Gastroesophageal sphincter (tissue), 4 donors: ENCODE results near the gene AMER2. TPM values are rescaled to one million over a fixed set of nuclear protein-coding genes. Genes with fewer than 3 reads are reported as not detected.

Source experiments
- ATAC-seq: fragments of 150-250 bp; one replicate; pipeline ENCODE4 v1.9.1; 2016; ENCODE audit warnings: mild to moderate bottlenecking, moderate library complexity
- H3K27ac ChIP-seq, 4 donors: fragments of 200-600 bp; sonication (generic) in 3 of 4; 1 replicate in 3 of 4; 2 replicates in 1 of 4; pipeline ENCODE4 v1.5.1; 2016 to 2019
- H3K27me3 ChIP-seq: fragments of 200-600 bp; sonication (generic); one replicate; pipeline ENCODE4 v1.5.1; 2019
- H3K36me3 ChIP-seq, 2 donors: fragments of 200-600 bp; sonication (generic); one replicate each; pipeline ENCODE4 v1.5.1; 2019; ENCODE audit warnings: control low read depth in 1 of 2
- H3K4me1 ChIP-seq, 3 donors: fragments of 200-600 bp; sonication (generic); 1 replicate in 2 of 3; 2 replicates in 1 of 3; pipeline ENCODE4 v1.5.1; 2016 to 2019; ENCODE audit warnings: control low read depth in 2 of 3
- H3K4me3 ChIP-seq, 2 donors: fragments of 200-600 bp; sonication (generic); one replicate each; pipeline ENCODE4 v1.5.1; 2019; ENCODE audit warnings: mild to moderate bottlenecking in 1 of 2, moderate library complexity in 1 of 2
- H3K9me3 ChIP-seq, 3 donors: fragments of 200-600 bp; sonication (generic); one replicate each; pipeline ENCODE4 v1.5.1; 2017 to 2019; ENCODE audit warnings: control low read depth in 2 of 3
- EP300 ChIP-seq: sonication (generic); formaldehyde crosslinking; IDR thresholded peaks from one replicate; pipeline ENCODE4 v1.6.1; 2017; ENCODE audit warnings: antibody characterized with exemption, mild to moderate bottlenecking
- POLR2A ChIP-seq, 2 donors: fragments of 450-650 bp; IDR thresholded peaks; one replicate each; pipeline ENCODE4 v1.6.1; 2017; ENCODE audit warnings: antibody characterized with exemption in 2 of 2, mild to moderate bottlenecking in 2 of 2, moderate library complexity in 1 of 2
- POLR2AphosphoS5 ChIP-seq: sonication (generic); formaldehyde crosslinking; IDR thresholded peaks from one replicate; pipeline ENCODE4 v1.6.1; 2017; ENCODE audit warnings: antibody characterized with exemption
- WGBS, 2 donors: methylation state at CpG; one replicate each; pipeline ENCODE4 v1.1.5; 2018; ENCODE audit warnings: low coverage in 1 of 2; 5-methylcytosine and 5-hydroxymethylcytosine counted together
- small RNA-seq, 4 donors: library from RNA; depleted of rRNA; stranded (forward); fragments of <200 nt; gene quantifications; one replicate each; pipeline ENCODE3, GENCODE V24; 2016
- total RNA-seq, 4 donors: library from RNA; depleted of rRNA; stranded (reverse); fragments of >200 nt; gene quantifications; one replicate each; pipeline ENCODE4 v1.1.0, GENCODE V29; 2016
- TF ChIP-seq, protein P1 (sequence below), 4 experiments: fragments of 200-600 bp in 2 of 4; fragments of 450-650 bp in 2 of 4; sonication (generic) in 1 of 4; IDR thresholded peaks; one replicate each; pipeline ENCODE4 v1.5.1; 2017 to 2019; ENCODE audit warnings: antibody characterized with exemption in 4 of 4, mild to moderate bottlenecking in 2 of 4, moderate library complexity in 2 of 4

The AMER2 gene
- total RNA-seq, 4 donors from 2014 or later, result 0.04 to 0.81 (median 0.31) TPM; not detected in 1

DNA sequence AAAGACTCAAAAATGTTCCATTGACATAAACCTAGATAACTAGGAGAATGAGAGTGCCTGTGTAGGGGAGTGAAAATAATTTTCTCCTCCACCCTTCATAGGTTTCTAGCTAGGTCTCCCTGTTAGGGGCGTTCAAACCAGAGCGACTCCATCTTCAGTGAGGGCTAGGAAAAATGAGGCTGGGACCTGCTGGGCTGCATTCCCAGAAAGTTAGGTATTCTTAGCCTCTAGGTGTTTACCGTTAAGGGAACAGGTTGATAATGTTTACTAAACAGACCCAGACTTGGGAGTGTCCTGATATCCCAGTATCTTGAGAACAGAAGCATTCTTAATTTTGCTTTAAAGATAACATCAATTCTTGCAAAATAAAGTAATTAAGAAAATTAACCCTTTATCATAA, 56.0 kb downstream of the AMER2 start:
- Histone ChIP-seq H3K4me1 (no peaks in the 10 kb centered on the region), H3K36me3 (no peaks in the 10 kb centered on the region), H3K9me3 (no peaks in the 10 kb centered on the region), H3K27ac (no peak overlapping the region), H3K27me3 (peaks cover 27% of the 10 kb centered on the region), H3K4me3 (no peak overlapping the region)
- 50 to 69% methylated on average over 1 to 3 of the region's 3 CpGs for whole genome bisulfite sequencing, 2 donors
- no peak for ATAC-seq
- TF ChIP-seq POLR2A (IDR thresholded peaks at IDR 0.05) (no peak), EP300 (no peak), POLR2AphosphoS5 (no peak)
- TF ChIP-seq, protein P1, sequence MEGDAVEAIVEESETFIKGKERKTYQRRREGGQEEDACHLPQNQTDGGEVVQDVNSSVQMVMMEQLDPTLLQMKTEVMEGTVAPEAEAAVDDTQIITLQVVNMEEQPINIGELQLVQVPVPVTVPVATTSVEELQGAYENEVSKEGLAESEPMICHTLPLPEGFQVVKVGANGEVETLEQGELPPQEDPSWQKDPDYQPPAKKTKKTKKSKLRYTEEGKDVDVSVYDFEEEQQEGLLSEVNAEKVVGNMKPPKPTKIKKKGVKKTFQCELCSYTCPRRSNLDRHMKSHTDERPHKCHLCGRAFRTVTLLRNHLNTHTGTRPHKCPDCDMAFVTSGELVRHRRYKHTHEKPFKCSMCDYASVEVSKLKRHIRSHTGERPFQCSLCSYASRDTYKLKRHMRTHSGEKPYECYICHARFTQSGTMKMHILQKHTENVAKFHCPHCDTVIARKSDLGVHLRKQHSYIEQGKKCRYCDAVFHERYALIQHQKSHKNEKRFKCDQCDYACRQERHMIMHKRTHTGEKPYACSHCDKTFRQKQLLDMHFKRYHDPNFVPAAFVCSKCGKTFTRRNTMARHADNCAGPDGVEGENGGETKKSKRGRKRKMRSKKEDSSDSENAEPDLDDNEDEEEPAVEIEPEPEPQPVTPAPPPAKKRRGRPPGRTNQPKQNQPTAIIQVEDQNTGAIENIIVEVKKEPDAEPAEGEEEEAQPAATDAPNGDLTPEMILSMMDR (IDR thresholded peaks at IDR 0.05), result no peak

DNA sequence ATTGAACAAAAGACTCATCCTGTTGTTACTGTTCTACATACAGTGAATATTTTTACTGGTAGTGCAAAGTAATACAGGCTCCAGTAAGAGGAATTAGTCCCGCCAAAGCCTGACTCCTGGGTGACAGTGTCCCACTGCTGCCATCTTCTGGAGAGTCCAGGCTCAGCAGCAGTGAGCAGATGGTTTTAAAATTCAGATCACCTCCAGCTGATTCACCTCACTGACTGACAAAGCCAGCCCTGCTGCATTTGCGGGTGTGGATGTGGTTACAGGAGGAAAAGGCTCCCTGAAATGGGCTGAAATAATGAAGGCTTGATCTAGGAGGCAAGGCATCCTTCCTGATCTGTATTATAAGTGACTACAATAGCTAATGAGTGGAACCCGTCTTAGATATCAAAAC, 57.9 kb downstream of the AMER2 start:
- WGBS, 2 donors, result 0 to 21% methylated on average over 2 of the region's 3 CpGs
- H3K4me3 ChIP-seq, result no peak overlapping the region
- ATAC-seq, result no peak
- no peaks in the 10 kb centered on the region for H3K36me3 ChIP-seq
- H3K27ac ChIP-seq, result no peak overlapping the region
- H3K4me1 ChIP-seq, result no peaks in the 10 kb centered on the region
- H3K9me3 ChIP-seq, result no peaks in the 10 kb centered on the region
- H3K27me3 ChIP-seq, result peaks cover 27% of the 10 kb centered on the region
- TF ChIP-seq, protein P1 (IDR thresholded peaks at IDR 0.05), result peak; percentile 36 to 74 (median 51)
- no peak for TF ChIP-seq POLR2A (IDR thresholded peaks at IDR 0.05)

DNA sequence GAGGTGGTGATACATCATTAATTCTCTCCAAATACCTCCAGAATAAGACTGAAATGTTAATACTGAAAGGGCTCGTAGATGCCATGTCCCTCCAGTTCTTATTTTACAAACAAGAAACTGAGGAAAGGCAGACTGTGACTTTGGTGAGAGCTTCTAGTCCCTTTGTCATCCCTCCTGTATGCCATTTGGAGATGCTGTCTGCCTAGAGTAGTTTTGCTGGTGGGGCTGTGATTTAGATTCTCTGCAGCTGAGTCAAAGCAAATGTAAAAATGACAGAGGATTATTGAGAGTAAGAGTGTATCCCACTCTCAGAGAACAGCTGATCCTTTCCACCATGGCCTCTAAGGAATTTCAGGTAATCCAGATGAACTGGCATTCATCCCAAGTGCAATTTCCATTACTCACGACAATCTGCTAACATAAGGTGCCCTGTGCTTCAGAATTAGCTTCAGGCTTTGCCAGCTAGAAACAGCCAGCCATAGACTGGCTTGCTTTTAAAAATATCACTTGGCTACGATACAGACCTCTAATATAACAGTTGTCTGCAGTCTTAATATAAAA, 59.3 kb downstream of the AMER2 start:
- no peak for ATAC-seq
- H3K4me1 ChIP-seq, result no peaks in the 10 kb centered on the region
- H3K27ac ChIP-seq, result no peak overlapping the region
- 27 to 47% methylated on average over 3 of the region's 3 CpGs for WGBS, 2 donors
- no peak for TF ChIP-seq POLR2AphosphoS5
- TF ChIP-seq, protein P1 (IDR thresholded peaks at IDR 0.05), result no peak
- TF ChIP-seq EP300, result no peak
- no peak for TF ChIP-seq POLR2A (IDR thresholded peaks at IDR 0.05)
- no peaks in the 10 kb centered on the region for H3K9me3 ChIP-seq
- H3K27me3 ChIP-seq, result peaks cover 18% of the 10 kb centered on the region
- no peak overlapping the region for H3K4me3 ChIP-seq
- H3K36me3 ChIP-seq, result no peaks in the 10 kb centered on the region

Small RNAs within 50 kb of the gene (small RNA-seq; reads per million reads assigned to genes)
- gene AL359757.1 (0 reads per million in 4 donors), gene AL359757.2 (0 to 0.09 (median 0) reads per million in 4 donors)

Other genes starting within 250 kb of the AMER2 start
- under 1 TPM in 1 of 4 donors, not detected in 3; 0.19 TPM for gene PABPC3, start 76.2 kb downstream of the AMER2 start, total RNA-seq
- 10 to 100 TPM; 22.1 to 30.5 (median 25.0) TPM for gene MTMR6, start 115.2 kb upstream of the AMER2 start, total RNA-seq
- 10 to 100 TPM; 28.1 to 43.9 (median 37.3) TPM for gene NUP58, start 129.3 kb upstream of the AMER2 start, total RNA-seq
- under 1 TPM; 0.16 to 0.54 (median 0.26) TPM for gene ATP8A2, start 199.7 kb upstream of the AMER2 start, total RNA-seq